ENCODE measurements around the gene PANX2. TPM values are rescaled to one million over a fixed set of nuclear protein-coding genes. Genes with fewer than 3 reads are reported as not detected.

Gene PANX2, protein sequence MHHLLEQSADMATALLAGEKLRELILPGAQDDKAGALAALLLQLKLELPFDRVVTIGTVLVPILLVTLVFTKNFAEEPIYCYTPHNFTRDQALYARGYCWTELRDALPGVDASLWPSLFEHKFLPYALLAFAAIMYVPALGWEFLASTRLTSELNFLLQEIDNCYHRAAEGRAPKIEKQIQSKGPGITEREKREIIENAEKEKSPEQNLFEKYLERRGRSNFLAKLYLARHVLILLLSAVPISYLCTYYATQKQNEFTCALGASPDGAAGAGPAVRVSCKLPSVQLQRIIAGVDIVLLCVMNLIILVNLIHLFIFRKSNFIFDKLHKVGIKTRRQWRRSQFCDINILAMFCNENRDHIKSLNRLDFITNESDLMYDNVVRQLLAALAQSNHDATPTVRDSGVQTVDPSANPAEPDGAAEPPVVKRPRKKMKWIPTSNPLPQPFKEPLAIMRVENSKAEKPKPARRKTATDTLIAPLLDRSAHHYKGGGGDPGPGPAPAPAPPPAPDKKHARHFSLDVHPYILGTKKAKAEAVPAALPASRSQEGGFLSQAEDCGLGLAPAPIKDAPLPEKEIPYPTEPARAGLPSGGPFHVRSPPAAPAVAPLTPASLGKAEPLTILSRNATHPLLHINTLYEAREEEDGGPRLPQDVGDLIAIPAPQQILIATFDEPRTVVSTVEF
- 1 to 10 TPM in 1 of 2 donors, under 1 TPM in 1; 0.62 to 1.2 TPM for total RNA-seq
- polyA plus RNA-seq: 1 to 10 TPM in 1 of 2 donors, under 1 TPM in 1; 0.97 to 1.4 TPM
- long read RNA-seq, donor 1, partial matches to known transcripts: 1 of 1 reads
- long read RNA-seq, donor 1, other reads (novel, unspliced or antisense): 0 of 1 reads
- long read RNA-seq, donor 2: 0 reads

GRCh38 chr22:50170453-50171318, at the start of gene PANX2:
TSS of gene PANX2 (plus strand) at chr22:50170731. CDS start at chr22:50170731, 0 bp downstream.
- WGBS, 2 donors: 6 to 12% methylated on average over 47 to 105 of the region's 105 CpGs
- Histone ChIP-seq H3K27me3 (ENCODE audit: control insufficient read depth in 1 of 2, insufficient read depth in 2 of 2, low read length in 1 of 2) (no peaks in the 10 kb centered on the region), H3K4me3 (ENCODE audit: low read length in 2 of 2) (peak within 1 kb of the TSS; percentile 57 to 59), H3K36me3 (ENCODE audit: control insufficient read depth in 1 of 2, insufficient read depth in 2 of 2, low read length in 1 of 2) (no peaks in the 10 kb centered on the region), H3K4me1 (ENCODE audit: control insufficient read depth in 1 of 2, insufficient read depth in 2 of 2, low read length in 2 of 2) (no peaks in the 10 kb centered on the region), H3K27ac (ENCODE audit: low read depth in 1 of 2, low read length in 2 of 2) (no peak within 1 kb of the TSS), H3K9me3 (ENCODE audit: control insufficient read depth, low read length) (no peaks in the 10 kb centered on the region)
- no peak for ATAC-seq (ENCODE audit: low FRiP score)
- intact Hi-C loops (cut with DNase I): no loop called here
- DNase-seq: peak; percentile 48 to 74

- WGBS, 2 donors: 81 to 90% methylated on average over 11 of the region's 11 CpGs
- H3K36me3 ChIP-seq (ENCODE audit: control insufficient read depth in 1 of 2, insufficient read depth in 2 of 2, low read length in 1 of 2): no peaks in the 10 kb centered on the region
- no peak overlapping the region for H3K27ac ChIP-seq (ENCODE audit: low read depth in 1 of 2, low read length in 2 of 2)
- no peaks in the 10 kb centered on the region for H3K27me3 ChIP-seq (ENCODE audit: control insufficient read depth in 1 of 2, insufficient read depth in 2 of 2, low read length in 1 of 2)
- no peaks in the 10 kb centered on the region for H3K9me3 ChIP-seq (ENCODE audit: control insufficient read depth, low read length)
- no peak overlapping the region for H3K4me3 ChIP-seq (ENCODE audit: low read length in 2 of 2)
- intact Hi-C loops (cut with DNase I): no loop called here
- ATAC-seq (ENCODE audit: low FRiP score): no peak
- no peaks in the 10 kb centered on the region for H3K4me1 ChIP-seq (ENCODE audit: control insufficient read depth in 1 of 2, insufficient read depth in 2 of 2, low read length in 2 of 2)
- peak in 1 of 2 donors; percentile 43 for DNase-seq
These were observed 49.3 kb upstream of the PANX2 start for GRCh38 chr22:50121202-50121740.

DNA sequence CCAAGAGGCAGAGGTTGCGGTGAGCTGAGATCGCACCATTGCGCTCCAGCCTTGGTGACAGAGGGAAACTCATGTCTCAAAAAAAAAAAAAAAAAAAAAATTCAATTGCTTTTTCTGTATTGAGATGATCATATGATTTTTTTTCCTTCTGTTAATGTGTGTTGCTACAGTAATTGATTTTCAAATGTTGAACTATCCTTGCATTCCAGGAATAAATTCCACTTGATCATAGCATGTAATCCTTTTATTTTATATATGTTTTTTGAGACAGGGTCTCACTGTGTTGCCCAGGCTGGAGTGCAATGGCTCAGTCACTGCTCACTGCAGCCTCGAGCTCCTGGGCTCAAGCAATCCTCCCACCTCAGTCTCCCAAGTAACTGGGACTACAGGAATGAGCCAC, 47.4 kb upstream of the PANX2 start:
- DNase-seq: no peak
- Histone ChIP-seq H3K4me1 (ENCODE audit: control insufficient read depth in 1 of 2, insufficient read depth in 2 of 2, low read length in 2 of 2) (no peaks in the 10 kb centered on the region), H3K27ac (ENCODE audit: low read depth in 1 of 2, low read length in 2 of 2) (no peak overlapping the region), H3K9me3 (ENCODE audit: control insufficient read depth, low read length) (no peaks in the 10 kb centered on the region), H3K36me3 (ENCODE audit: control insufficient read depth in 1 of 2, insufficient read depth in 2 of 2, low read length in 1 of 2) (no peaks in the 10 kb centered on the region), H3K27me3 (ENCODE audit: control insufficient read depth in 1 of 2, insufficient read depth in 2 of 2, low read length in 1 of 2) (no peaks in the 10 kb centered on the region), H3K4me3 (ENCODE audit: low read length in 2 of 2) (no peak overlapping the region)
- ATAC-seq (ENCODE audit: low FRiP score): no peak
- intact Hi-C loops (cut with DNase I): no loop called here
- 95 to 98% methylated on average over 4 of the region's 4 CpGs for WGBS, 2 donors

- Histone ChIP-seq H3K4me3 (ENCODE audit: low read length in 2 of 2) (no peak overlapping the region), H3K4me1 (ENCODE audit: control insufficient read depth in 1 of 2, insufficient read depth in 2 of 2, low read length in 2 of 2) (no peaks in the 10 kb centered on the region), H3K9me3 (ENCODE audit: control insufficient read depth, low read length) (no peaks in the 10 kb centered on the region), H3K27me3 (ENCODE audit: control insufficient read depth in 1 of 2, insufficient read depth in 2 of 2, low read length in 1 of 2) (no peaks in the 10 kb centered on the region), H3K27ac (ENCODE audit: low read depth in 1 of 2, low read length in 2 of 2) (no peak overlapping the region), H3K36me3 (ENCODE audit: control insufficient read depth in 1 of 2, insufficient read depth in 2 of 2, low read length in 1 of 2) (no peaks in the 10 kb centered on the region)
- no peak for ATAC-seq (ENCODE audit: low FRiP score)
- 73 to 77% methylated on average over 9 of the region's 9 CpGs for WGBS, 2 donors
- peak in 1 of 2 donors; percentile 28 for DNase-seq
- intact Hi-C loops (cut with DNase I): no loop called here
These were observed 45.5 kb upstream of the PANX2 start for GRCh38 chr22:50125029-50125428.

DNA sequence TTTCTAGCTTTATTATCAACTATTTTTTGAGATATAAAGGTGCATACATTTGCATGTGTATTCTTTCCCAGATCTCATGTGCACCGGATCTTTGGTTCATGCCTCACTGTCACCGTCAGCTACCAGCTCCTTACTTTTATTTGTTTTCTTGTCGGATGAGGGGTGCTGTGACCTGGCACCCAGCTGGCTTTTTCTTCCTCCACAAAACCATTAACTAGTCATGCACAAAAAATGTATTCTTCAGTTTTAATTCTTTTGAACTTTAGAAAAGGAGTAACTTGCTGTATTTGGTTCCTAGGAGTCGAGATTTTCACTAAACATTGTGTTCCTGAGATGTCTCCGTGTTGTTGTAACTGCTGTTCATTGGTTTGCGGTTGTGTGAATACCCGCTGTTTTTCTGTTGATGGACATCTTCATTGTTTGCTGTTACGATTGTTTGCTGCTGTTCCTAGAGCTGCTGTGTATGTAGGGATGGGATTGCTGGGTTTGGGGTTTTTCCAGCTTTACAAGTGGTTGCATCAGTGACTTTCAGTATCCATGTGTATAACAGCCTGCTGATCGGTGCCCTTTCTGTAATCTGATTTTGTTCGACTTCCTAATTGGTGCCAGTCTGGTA, 41.3 kb upstream of the PANX2 start:
- ATAC-seq (ENCODE audit: low FRiP score): no peak
- Histone ChIP-seq H3K27ac (ENCODE audit: low read depth in 1 of 2, low read length in 2 of 2) (no peak overlapping the region), H3K27me3 (ENCODE audit: control insufficient read depth in 1 of 2, insufficient read depth in 2 of 2, low read length in 1 of 2) (no peaks in the 10 kb centered on the region), H3K36me3 (ENCODE audit: control insufficient read depth in 1 of 2, insufficient read depth in 2 of 2, low read length in 1 of 2) (no peaks in the 10 kb centered on the region), H3K4me1 (ENCODE audit: control insufficient read depth in 1 of 2, insufficient read depth in 2 of 2, low read length in 2 of 2) (no peaks in the 10 kb centered on the region), H3K9me3 (ENCODE audit: control insufficient read depth, low read length) (peaks cover 3% of the 10 kb centered on the region), H3K4me3 (ENCODE audit: low read length in 2 of 2) (no peak overlapping the region)
- intact Hi-C loops (cut with DNase I): no loop called here
- no peak for DNase-seq
- WGBS, 2 donors: 91 to 92% methylated on average over 10 of the region's 10 CpGs

DNA sequence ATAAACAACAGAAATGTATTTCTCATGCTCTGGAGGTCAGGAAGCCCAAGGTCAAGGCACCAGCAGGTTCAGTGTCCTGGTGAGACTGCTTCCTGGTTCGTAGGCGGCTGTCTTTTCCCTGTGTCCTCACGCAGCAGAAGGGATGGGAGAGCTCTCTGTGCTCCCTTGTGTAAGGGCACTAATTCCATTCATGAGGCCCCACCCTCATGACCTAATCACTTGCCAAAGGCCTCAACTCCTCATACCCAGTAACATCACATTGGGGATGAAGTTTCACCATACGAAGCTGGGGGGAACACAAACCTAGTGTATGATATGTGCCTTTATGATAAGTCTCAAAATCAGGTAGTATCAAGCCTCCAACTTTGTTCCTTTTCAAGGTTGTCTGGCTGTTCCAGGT, 38.6 kb upstream of the PANX2 start:
- ATAC-seq (ENCODE audit: low FRiP score): no peak
- H3K27me3 ChIP-seq (ENCODE audit: control insufficient read depth in 1 of 2, insufficient read depth in 2 of 2, low read length in 1 of 2): no peaks in the 10 kb centered on the region
- intact Hi-C loops (cut with DNase I): no loop called here

GRCh38 chr22:50134481-50134880, 36.0 kb upstream of the PANX2 start:
- no peaks in the 10 kb centered on the region for H3K4me1 ChIP-seq (ENCODE audit: control insufficient read depth in 1 of 2, insufficient read depth in 2 of 2, low read length in 2 of 2)
- H3K4me3 ChIP-seq (ENCODE audit: low read length in 2 of 2): no peak overlapping the region
- WGBS, 2 donors: 87 to 90% methylated on average over 10 of the region's 10 CpGs
- no peaks in the 10 kb centered on the region for H3K27me3 ChIP-seq (ENCODE audit: control insufficient read depth in 1 of 2, insufficient read depth in 2 of 2, low read length in 1 of 2)
- intact Hi-C loops (cut with DNase I): no loop called here
- DNase-seq (peak in 1 of 2 donors; percentile 27), ATAC-seq (ENCODE audit: low FRiP score) (no peak)
- H3K36me3 ChIP-seq (ENCODE audit: control insufficient read depth in 1 of 2, insufficient read depth in 2 of 2, low read length in 1 of 2): no peaks in the 10 kb centered on the region
- peaks cover 3% of the 10 kb centered on the region for H3K9me3 ChIP-seq (ENCODE audit: control insufficient read depth, low read length)
- H3K27ac ChIP-seq (ENCODE audit: low read depth in 1 of 2, low read length in 2 of 2): no peak overlapping the region

More for the DNA sequence above, 38.6 kb upstream of the PANX2 start:
- no peaks in the 10 kb centered on the region for H3K36me3 ChIP-seq (ENCODE audit: control insufficient read depth in 1 of 2, insufficient read depth in 2 of 2, low read length in 1 of 2)
- H3K27ac ChIP-seq (ENCODE audit: low read depth in 1 of 2, low read length in 2 of 2): no peak overlapping the region
- DNase-seq: peak in 1 of 2 donors; percentile 45
- H3K4me1 ChIP-seq (ENCODE audit: control insufficient read depth in 1 of 2, insufficient read depth in 2 of 2, low read length in 2 of 2): no peaks in the 10 kb centered on the region
- H3K4me3 ChIP-seq (ENCODE audit: low read length in 2 of 2): no peak overlapping the region
- WGBS, 2 donors: 97% methylated on average over 4 of the region's 4 CpGs
- H3K9me3 ChIP-seq (ENCODE audit: control insufficient read depth, low read length): peaks cover 3% of the 10 kb centered on the region

DNA sequence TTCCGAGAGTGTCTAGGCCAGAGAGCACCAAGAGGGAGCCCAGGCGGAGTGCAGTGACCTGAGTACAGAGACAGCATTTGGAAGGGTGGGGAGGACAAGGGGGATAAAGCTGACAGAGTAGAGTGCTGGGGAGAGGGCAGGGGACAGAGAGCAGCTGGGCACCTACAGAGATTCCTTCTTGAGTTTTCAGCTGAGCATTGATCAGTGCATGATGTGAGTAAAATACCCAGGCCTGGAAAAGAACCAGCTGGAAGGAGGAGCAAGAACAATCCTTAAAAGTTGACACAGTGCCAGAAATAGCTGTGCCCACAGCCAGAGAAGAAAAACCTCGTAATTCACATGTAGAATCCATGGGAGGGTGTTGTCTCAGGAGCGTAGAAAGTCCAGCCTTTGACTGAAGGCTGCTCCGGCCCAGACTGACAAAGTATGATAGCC, 33.9 kb upstream of the PANX2 start:
- peaks cover 3% of the 10 kb centered on the region for H3K9me3 ChIP-seq (ENCODE audit: control insufficient read depth, low read length)
- ATAC-seq (ENCODE audit: low FRiP score) (no peak), DNase-seq (peak in 1 of 2 donors; percentile 34)
- no peak overlapping the region for H3K27ac ChIP-seq (ENCODE audit: low read depth in 1 of 2, low read length in 2 of 2)
- no peak overlapping the region for H3K4me3 ChIP-seq (ENCODE audit: low read length in 2 of 2)
- H3K27me3 ChIP-seq (ENCODE audit: control insufficient read depth in 1 of 2, insufficient read depth in 2 of 2, low read length in 1 of 2): no peaks in the 10 kb centered on the region
- H3K36me3 ChIP-seq (ENCODE audit: control insufficient read depth in 1 of 2, insufficient read depth in 2 of 2, low read length in 1 of 2): no peaks in the 10 kb centered on the region
- H3K4me1 ChIP-seq (ENCODE audit: control insufficient read depth in 1 of 2, insufficient read depth in 2 of 2, low read length in 2 of 2): no peaks in the 10 kb centered on the region
- WGBS, 2 donors: 30 to 32% methylated on average over 5 of the region's 5 CpGs
- intact Hi-C loops (cut with DNase I): no loop called here

All from aorta (tissue), 5 donors.